SH-SY5Y (cell line): Measurements from ENCODE around the gene PDGFRB.

Experiments used
- GATA2 ChIP-seq: IDR thresholded peaks from 2 replicates; pipeline ENCODE4 v1.6.1; 2011; ENCODE audit warnings: mild to moderate bottlenecking, low read depth, low read length
- GATA3 ChIP-seq: IDR thresholded peaks from 2 replicates; pipeline ENCODE4 v1.6.1; 2011; ENCODE audit warnings: low read depth, mild to moderate bottlenecking, low read length, moderate library complexity

DNA sequence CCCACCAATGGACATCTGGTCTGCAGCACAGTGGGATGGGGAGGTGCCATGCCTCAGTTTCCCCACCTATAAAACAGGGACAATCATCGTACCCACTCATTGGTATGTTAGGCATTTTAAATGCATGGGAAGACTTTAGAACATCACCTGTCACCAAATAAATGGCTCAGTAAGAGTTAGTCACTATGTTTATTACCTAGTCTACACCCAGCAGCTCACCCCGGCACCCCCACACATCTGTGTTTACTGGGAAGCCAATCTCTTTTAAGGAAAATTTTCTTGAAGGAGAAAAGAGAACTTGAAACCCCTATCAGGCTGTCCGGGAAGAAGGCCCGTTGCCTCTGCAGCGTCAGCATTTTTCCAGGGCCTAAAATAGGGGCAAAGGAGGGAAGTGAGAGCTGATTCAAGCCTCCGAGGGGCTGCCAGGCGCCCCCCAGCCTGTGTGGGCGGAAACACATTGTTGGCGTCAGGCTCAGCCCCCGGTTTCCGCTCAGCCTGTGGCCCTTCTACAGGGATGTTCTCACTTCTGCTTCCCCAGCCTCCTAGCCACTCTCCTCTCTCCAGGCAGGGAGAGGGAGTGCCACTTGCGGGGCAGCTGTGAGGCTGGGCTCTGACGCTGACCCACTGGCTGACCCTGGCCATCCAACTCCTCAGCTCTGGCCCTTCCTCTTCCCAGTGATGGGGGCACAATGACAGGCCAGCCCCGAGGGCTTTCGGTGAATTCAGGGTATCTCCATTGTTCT lies 73.9 kb downstream of the PDGFRB start:
- no peak for TF ChIP-seq GATA3
- no peak for TF ChIP-seq GATA2
